ENCODE results near the gene AOC1.

AOC1 gene

GRCh38 chr7:150835019-150835418 lies 17.3 kb upstream of the AOC1 start:
- no peak for DNase-seq

GRCh38 chr7:150835702-150836280 lies 16.5 kb upstream of the AOC1 start:
- DNase-seq, result no peak

- no peak for DNase-seq
Measured at GRCh38 chr7:150838965-150839650, 13.2 kb upstream of the AOC1 start.

DNA sequence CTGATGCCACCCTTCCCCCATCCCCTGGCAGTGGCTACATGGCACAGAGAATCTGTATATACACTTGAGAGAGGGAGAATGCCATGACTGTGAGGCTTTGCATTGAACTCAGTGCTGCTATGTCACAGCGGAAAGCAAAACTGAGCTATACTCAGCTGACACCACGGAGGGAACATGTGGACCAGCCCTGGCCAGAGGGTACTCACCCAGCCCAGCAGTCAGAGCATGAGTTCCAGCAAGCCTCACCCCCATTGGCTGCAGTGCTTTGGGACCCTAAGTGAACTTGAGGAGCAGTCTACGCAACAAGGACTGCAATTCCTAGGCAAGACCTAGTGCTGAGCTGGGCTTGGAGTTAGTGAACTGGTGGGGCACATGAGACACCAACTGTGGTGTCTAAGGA lies 10.3 kb upstream of the AOC1 start:
- DNase-seq, result no peak

DNA sequence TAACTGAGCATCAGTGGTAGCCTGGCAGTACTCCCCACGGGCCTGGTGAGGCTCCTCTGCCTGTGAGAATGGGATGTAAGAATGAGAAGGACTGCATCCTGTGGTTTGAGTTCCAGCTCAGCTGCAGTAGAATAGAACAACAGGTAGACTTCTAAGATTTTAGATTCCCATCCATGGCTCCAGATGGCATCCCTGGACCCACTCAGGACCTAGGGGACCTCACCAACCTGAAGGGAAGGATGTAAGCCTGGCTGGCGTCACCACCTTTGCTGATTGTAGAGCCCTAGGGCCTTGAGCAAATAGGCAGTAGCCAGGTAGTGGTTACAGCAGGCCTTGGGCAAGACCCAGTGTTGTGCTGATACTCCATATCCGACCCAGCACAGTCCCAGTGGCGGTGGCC lies 9.6 kb upstream of the AOC1 start:
- DNase-seq, result no peak

DNA sequence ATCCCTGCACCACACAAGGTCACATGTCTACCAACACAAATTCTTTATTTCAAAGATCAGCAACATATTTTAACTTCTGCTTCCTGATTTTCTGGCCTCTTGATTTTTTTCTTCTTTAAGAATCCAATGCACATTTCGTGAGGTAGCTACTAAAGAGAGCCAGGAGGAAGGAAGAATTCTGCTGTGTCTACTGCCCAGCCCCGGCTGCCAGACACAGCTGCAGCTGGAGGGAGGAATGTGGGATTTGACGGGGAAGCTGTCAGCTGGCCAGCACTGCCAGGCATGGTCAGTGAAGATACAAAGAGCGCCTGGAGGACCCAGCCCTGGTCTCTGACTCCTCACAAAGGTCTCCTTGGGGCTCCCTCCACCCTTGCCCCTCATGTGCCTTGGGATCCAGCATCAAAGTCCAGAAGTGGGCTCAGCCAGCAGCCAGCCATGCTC lies 6.9 kb upstream of the AOC1 start:
- DNase-seq, result peak; percentile 68 to 88 (median 82)

DNA sequence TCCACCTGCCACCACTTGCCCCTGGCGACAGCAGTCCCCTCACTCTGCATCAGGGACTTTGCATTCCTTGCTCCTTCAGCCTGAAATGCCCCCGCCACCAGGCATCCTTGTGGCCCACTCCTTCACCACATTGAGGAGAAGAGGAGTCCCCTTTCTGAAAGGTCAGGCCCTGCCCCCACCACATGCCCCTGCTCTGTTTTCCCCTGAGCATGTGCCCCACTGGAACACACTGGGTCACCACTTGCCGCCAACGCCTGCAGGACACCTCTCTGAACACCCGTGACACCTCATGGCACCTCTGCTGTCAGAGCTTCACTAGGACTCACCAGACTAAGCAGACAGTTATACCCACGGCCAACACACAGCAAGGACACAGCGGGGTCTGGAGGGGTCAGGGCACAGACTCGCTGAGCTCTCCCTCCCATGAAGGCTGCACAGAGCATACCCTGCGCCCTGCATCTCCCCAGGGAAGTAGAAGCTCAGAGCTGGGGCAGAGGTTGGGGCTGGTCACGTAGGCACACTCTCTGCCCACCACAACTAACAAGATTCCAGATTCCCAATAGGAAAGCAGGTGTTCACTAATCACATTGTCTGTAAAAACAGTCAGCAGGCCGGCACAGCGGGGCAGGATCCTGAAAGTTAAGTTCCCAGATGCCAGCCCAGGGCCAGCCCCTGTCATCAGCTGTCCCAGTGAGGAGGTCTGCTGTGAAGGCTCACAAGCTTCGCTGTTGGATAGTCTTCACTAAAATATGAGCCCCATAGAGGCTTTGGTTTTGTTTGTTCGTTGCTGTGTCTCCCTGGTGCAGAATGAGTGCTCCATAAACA lies 5.8 kb upstream of the AOC1 start:
- no peak for DNase-seq

DNA sequence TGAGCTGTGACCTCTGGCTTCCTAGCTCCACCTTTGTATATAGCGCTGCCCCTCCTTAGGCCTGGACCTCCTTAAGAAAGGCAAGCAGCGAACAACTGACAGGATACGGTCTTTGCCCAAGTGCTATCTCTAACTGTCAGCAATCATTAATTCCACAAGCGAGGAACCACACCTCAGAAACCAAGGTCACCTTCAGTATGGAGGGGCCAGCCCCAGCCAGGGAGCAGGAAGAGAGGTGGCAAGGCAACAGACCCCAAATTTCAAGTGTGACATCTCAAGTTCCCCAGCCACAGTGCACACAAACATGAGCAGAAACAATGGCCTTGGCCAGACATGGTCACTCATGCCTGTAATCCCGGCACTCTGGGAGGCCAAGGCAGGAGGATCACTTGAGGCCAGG lies 4.8 kb upstream of the AOC1 start:
- no peak for DNase-seq

DNA sequence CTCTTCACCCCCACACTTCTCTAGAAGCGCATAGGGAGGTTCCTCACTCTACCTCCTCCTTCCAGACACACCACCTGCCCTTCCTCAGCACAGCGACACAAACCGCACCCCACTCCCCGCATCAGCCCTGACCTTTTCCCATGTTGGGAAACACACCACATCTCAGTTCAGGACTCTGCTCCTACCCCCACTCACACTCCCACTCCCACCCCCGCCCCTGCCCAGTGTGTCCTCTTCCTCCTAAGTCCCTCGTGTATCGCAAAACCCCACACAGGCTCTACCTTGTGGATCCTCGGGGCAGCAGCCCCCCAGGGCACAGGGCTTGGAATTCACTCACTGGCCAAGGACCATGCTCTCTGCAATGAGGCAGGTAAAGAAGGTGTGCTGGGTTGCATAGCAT lies 4.2 kb upstream of the AOC1 start:
- no peak for DNase-seq

DNA sequence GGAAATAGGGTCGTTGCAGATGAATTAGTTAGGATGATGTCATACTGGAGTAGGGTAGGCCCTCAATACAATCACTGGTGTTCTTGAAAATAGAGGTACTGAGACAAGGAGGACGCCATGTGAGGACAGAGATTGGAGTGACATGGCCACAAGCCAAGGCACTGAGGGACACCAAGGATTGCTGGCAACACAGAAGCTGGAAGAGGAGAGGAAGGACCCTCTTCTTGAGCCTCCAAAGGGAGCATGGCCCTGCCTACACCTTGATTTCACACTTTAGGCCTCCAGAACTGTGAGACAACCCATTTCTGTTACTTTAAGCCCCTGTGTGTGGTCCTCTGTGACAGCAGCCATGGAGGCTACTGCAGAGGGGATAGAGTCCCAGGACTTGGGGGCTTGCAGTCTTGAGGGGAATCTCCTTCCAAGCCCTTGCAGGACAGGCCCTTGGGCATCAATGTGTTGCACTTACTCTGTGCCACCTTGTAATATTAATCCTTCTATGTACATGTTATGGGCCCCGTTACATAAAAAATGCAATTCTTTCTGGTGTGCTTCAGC lies 3.7 kb upstream of the AOC1 start:
- DNase-seq, result no peak

- no peak for DNase-seq
Measured at GRCh38 chr7:150849204-150849775, 3.0 kb upstream of the AOC1 start.

DNA sequence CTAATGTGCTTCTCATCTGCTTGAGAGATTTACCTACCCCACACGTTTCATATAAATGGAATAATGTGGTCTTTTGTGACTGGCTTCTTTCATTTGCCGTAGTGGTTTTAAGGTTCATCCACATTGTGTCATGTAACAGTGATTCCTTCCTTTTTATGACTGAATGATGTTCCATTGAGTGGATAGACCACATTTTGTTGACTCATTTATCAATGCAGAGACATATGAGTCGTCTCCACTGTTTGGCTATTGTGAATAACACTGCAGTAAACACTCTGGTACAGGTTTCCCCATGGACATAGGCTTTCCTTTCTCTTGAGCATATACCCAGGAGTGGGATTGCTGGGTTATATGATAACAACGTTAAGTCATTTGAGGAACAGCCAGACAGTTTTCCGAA lies 2.0 kb upstream of the AOC1 start:
- peak in 1 of 4 experiments; percentile 6 for DNase-seq

DNA sequence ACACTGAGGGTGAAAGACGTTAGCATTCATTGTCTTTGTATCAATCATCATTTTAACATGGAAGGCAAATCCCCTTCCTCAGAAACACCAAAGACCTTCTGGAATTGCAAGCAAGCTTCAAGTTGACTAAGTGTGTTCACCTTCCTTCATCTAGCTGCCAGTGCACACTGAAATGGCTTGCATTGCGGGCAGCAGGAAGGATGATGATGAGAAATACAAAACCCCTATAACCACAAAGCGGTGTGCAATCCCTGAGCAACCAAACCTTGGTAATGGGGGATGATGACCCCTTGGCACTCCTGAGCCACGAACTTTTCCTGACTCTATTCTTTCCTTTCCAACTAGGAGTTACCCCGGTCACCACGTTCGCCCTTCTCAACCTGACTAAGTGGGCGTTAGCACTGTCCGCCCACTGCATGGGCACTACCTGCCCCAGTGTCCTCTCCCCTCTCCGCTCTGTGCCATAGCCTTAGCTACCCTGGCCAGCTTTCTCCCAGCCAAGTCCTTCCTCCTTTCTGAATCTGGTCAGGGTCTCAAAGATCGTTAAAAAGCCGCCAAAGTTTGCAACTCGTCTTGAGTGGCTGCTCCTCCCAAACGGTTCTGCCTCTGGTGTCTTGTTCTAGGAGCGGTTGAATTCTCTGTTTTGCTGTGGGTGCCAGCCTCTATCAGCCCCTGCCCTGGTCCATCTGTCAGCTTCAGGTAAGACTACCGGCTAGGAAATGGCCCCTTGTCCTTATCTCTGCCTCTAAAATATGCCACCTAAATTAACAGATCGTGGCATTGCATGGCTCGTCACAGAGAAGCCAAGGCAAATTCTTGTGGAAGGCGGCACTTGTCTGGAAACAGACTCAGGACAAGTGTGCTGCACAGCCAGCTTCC lies 586 bp upstream of the AOC1 start:
- DNase-seq, result no peak

DNA sequence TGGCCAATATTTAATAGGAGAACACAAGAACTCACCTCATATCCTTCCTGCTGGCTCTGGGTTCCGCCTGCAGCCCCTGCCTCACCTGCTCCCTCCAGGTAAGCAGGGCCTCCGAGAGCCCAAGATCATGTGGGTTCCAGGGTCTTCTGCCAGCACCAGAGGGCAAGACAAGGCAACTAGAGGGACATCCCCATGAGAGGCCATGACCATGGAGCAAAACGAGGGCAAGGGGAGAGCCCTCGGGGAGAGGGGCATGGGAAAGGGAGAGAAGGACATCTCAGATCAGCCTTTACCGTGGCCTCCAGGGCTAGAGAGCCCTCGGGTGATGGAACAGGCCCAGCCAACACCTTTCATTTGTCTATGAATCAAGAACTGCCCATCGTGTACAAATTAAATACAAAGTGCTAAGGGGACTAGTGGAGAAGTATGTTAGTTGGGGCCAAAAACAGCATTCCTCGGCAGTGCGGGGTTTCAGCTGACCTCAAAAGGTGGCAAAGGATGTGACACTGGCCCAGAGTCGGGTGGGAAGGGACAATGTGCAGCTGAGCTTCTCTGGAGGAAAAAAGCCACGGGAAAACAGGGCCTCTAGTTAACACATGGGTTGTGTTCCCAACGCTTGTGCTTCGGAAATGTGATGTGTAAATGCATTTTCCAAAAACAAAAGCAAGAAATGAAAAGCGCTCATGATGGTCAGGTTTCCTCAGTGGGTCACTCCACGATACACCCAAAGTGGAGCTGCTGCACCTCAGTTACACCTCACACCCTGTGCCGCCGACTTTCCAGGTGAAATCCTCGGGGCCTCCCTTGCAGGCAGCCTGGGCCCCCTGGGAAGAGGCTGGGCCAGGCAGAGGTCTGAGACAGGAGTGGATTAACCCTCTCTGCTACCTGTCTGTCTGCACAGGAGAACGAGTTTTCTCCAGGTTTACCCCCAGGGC lies 2.0 kb downstream of the AOC1 start:
- DNase-seq, result no peak

DNA sequence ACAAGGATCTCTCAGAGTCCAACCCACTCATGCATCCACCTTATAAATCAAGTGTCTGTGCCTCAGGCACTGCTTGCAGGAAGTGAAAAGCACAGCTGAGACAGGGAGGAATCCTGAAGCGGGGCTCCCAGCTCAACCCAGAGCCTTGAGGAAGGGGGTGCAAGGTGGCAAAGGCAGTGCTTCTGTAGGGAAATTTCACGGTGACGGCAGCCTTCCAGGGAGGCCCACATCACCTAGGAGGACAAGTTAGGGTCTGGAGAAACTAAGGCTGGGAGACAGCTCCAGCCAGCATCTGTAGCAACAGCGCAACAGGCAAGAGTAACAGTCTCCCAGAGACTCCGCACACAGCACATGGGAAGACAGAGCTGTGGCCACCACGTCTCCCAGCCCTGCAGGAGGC lies 2.7 kb downstream of the AOC1 start:
- DNase-seq, result no peak

GRCh38 chr7:150855476-150856302 lies 3.4 kb downstream of the AOC1 start:
- DNase-seq, result no peak

GRCh38 chr7:150856303-150857275 lies 4.3 kb downstream of the AOC1 start:
- no peak for DNase-seq

DNA sequence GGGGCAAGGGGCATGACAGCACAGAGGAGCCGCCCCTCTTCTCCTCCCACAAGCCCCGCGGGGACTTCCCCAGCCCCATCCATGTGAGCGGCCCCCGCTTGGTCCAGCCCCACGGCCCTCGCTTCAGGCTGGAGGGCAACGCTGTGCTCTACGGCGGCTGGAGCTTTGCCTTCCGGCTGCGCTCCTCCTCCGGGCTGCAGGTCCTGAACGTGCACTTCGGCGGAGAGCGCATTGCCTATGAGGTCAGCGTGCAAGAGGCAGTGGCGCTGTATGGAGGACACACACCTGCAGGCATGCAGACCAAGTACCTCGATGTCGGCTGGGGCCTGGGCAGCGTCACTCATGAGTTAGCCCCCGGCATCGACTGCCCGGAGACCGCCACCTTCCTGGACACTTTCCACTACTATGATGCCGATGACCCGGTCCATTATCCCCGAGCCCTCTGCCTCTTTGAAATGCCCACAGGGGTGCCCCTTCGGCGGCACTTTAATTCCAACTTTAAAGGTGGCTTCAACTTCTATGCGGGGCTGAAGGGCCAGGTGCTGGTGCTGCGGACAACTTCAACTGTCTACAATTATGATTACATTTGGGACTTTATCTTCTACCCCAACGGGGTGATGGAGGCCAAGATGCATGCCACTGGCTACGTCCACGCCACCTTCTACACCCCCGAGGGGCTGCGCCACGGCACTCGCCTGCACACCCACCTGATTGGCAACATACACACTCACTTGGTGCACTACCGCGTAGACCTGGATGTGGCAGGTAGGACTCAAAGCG lies 5.1 kb downstream of the AOC1 start:
- DNase-seq, result no peak
